Measurements from ENCODE around the gene CYSRT1. TPM values are rescaled to one million over a fixed set of nuclear protein-coding genes. Genes with fewer than 3 reads are reported as not detected.

CYSRT1 gene
- total RNA-seq, 1 experiment from 2014 or later = 1.4 TPM

DNA sequence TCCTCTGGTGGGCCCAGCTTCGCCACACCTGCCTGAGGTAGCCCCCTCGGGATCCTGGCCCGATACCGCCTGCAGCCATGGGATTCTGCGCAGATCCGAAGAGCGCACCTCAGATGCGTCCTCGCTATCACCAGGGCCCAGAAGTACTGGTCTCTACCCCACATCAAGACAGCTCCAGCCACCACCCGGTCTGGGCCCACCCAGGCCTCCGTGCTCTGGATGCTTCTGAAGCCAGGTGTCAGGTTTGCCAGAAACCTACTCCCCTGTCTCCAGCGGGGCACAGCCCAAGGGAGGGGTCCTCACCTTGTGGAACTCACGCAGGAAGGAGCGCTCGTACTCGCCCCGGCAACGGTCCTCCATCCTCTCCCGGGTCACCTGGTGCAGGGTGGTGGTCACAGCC, 39.1 kb upstream of the CYSRT1 start:
- CTCF ChIA-PET = no interaction called here

DNA sequence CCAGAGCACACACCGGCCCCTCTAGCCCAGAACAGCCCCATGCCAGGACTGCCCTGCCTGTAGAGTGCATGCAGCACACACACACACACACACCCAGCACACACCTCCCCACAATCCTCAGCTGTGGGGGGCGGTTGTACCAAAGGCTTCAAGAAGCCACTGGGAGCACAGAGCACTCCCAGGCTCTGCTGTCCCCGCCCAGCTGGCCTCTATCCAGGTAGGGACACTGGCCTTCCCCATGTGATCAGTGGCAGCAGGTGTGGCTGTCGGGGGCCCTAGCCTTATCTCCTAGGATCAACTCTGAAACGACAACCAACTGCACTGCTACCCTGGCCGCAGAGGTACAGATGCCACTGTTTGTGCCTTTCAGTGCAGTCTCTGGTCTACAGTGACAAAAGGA, 38.6 kb upstream of the CYSRT1 start:
- H3K27me3 Mint-ChIP-seq (ENCODE audit: insufficient read depth, unreplicated experiment) = no peaks in the 10 kb centered on the region
- ChIA-PET CTCF (interaction anchor here (0.5 kb wide), 1 partner anchor 51 kb away, joined by 3 read pairs; no protein-coding TSS in a partner anchor), POLR2A (interaction anchor here (3.7 kb wide), 1 partner anchor 56 kb away, joined by 41 read pairs; no protein-coding TSS in a partner anchor)
- intact Hi-C loops (cut with micrococcal nuclease) = no loop called here
- H3K36me3 Mint-ChIP-seq (ENCODE audit: insufficient read depth, unreplicated experiment) = peaks cover 34% of the 10 kb centered on the region
- no peak overlapping the region for H3K27ac Mint-ChIP-seq (ENCODE audit: low read depth, unreplicated experiment)
- peaks cover 10% of the 10 kb centered on the region for H3K4me1 Mint-ChIP-seq (ENCODE audit: insufficient read depth, unreplicated experiment)
- TF ChIP-seq, protein P1, sequence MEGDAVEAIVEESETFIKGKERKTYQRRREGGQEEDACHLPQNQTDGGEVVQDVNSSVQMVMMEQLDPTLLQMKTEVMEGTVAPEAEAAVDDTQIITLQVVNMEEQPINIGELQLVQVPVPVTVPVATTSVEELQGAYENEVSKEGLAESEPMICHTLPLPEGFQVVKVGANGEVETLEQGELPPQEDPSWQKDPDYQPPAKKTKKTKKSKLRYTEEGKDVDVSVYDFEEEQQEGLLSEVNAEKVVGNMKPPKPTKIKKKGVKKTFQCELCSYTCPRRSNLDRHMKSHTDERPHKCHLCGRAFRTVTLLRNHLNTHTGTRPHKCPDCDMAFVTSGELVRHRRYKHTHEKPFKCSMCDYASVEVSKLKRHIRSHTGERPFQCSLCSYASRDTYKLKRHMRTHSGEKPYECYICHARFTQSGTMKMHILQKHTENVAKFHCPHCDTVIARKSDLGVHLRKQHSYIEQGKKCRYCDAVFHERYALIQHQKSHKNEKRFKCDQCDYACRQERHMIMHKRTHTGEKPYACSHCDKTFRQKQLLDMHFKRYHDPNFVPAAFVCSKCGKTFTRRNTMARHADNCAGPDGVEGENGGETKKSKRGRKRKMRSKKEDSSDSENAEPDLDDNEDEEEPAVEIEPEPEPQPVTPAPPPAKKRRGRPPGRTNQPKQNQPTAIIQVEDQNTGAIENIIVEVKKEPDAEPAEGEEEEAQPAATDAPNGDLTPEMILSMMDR (IDR thresholded peaks at IDR 0.05; ENCODE audit: unreplicated experiment) = no peak
- DNase-seq (ENCODE audit: unreplicated experiment) = no peak
- no peaks in the 10 kb centered on the region for H3K9me3 Mint-ChIP-seq (ENCODE audit: unreplicated experiment)
- no TSS peak for BruUV-seq (replicated peaks)
- H3K4me3 Mint-ChIP-seq (ENCODE audit: unreplicated experiment) = peak overlapping the region; percentile 94

More for the DNA sequence above, 39.1 kb upstream of the CYSRT1 start:
- H3K27me3 Mint-ChIP-seq (ENCODE audit: insufficient read depth, unreplicated experiment) = no peaks in the 10 kb centered on the region
- no peaks in the 10 kb centered on the region for H3K9me3 Mint-ChIP-seq (ENCODE audit: unreplicated experiment)
- TF ChIP-seq, protein P1 (IDR thresholded peaks at IDR 0.05; ENCODE audit: unreplicated experiment) = no peak
- peaks cover 31% of the 10 kb centered on the region for H3K36me3 Mint-ChIP-seq (ENCODE audit: insufficient read depth, unreplicated experiment)
- DNase-seq (ENCODE audit: unreplicated experiment) = no peak
- intact Hi-C loops (cut with micrococcal nuclease) = no loop called here
- POLR2A ChIA-PET = no interaction called here
- H3K4me1 Mint-ChIP-seq (ENCODE audit: insufficient read depth, unreplicated experiment) = peaks cover 10% of the 10 kb centered on the region
- H3K4me3 Mint-ChIP-seq (ENCODE audit: unreplicated experiment) = no peak overlapping the region
- H3K27ac Mint-ChIP-seq (ENCODE audit: low read depth, unreplicated experiment) = no peak overlapping the region
- no TSS peak for BruUV-seq (replicated peaks)

DNA sequence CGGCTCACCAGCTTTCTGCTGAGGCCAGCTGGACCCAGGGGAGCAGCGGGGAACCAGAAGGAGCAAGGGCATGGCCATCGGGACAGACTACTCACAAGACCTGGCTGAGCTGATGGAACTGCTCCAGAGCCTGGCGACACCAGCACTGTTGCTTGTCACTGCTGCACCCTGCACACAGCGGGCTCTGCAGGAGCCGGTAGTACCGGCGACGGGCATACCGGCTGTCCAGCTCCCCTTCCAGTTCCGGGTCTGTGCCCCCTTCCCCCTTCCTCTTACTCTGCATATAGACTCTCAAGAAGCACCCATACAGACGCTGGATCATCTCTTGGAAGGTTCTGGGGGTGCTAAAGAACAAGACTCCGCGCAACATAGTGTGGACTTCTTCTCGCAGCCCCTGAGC, 37.6 kb upstream of the CYSRT1 start:
- Mint-ChIP-seq H3K36me3 (ENCODE audit: insufficient read depth, unreplicated experiment) (peaks cover 31% of the 10 kb centered on the region), H3K4me3 (ENCODE audit: unreplicated experiment) (peak overlapping the region; percentile 94), H3K4me1 (ENCODE audit: insufficient read depth, unreplicated experiment) (peaks cover 10% of the 10 kb centered on the region), H3K9me3 (ENCODE audit: unreplicated experiment) (no peaks in the 10 kb centered on the region), H3K27ac (ENCODE audit: low read depth, unreplicated experiment) (peak overlapping the region; percentile 95), H3K27me3 (ENCODE audit: insufficient read depth, unreplicated experiment) (no peaks in the 10 kb centered on the region)
- intact Hi-C loops (cut with micrococcal nuclease) = no loop called here
- TF ChIP-seq, protein P1 (IDR thresholded peaks at IDR 0.05; ENCODE audit: unreplicated experiment) = no peak
- BruUV-seq (replicated peaks) = no TSS peak
- ChIA-PET CTCF (interaction anchor here (1.1 to 2.4 kb wide), 3 partner anchors 18 to 65 kb away, joined by 3 to 9 read pairs (median 3); partner anchors contain the start of genes NDOR1 and TMEM203), POLR2A (interaction anchor here (0.6 to 3.7 kb wide), 15 partner anchors 11 to 125 kb away, joined by 3 to 57 read pairs (median 7); partner anchors contain the start of genes CYSRT1, GRIN1, MAN1B1 and NDOR1)
- no peak for DNase-seq (ENCODE audit: unreplicated experiment)

DNA sequence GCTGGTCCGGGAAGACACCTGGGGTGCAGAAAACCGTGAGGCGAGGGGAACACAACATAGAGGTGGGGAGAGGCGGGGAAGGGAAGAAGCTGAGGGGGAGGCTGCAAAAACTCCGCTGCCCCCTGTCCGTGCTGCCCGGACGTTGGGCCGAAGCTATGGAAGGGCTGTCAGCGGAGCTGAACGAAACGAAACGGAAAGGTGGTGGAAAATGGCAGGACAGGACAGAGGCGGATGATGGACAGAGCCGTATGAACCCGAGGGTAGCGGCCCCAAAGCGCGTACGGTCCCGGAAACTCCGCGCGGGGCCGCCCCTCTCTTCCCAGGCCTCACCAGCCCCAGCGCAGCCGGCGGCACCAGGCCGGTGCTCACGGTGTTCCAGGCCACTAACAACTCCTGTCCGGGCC, 36.9 kb upstream of the CYSRT1 start:
- Mint-ChIP-seq H3K4me1 (ENCODE audit: insufficient read depth, unreplicated experiment) (peaks cover 10% of the 10 kb centered on the region), H3K9me3 (ENCODE audit: unreplicated experiment) (no peaks in the 10 kb centered on the region), H3K27ac (ENCODE audit: low read depth, unreplicated experiment) (peak overlapping the region; percentile 95), H3K27me3 (ENCODE audit: insufficient read depth, unreplicated experiment) (no peaks in the 10 kb centered on the region), H3K4me3 (ENCODE audit: unreplicated experiment) (peak overlapping the region; percentile 94), H3K36me3 (ENCODE audit: insufficient read depth, unreplicated experiment) (peaks cover 26% of the 10 kb centered on the region)
- TF ChIP-seq, protein P1 (IDR thresholded peaks at IDR 0.05; ENCODE audit: unreplicated experiment) = no peak
- POLR2A ChIA-PET = interaction anchor here (0.6 to 3.7 kb wide), 20 partner anchors 10 to 1069 kb away, joined by 3 to 57 read pairs (median 6); partner anchors contain the start of genes CYSRT1, GRIN1, MAN1B1 and NDOR1
- no TSS peak for BruUV-seq (replicated peaks)
- no peak for DNase-seq (ENCODE audit: unreplicated experiment)
- CTCF ChIA-PET = interaction anchor here (0.6 to 2.4 kb wide), 6 partner anchors 17 to 96 kb away, joined by 3 to 11 read pairs (median 4); partner anchors contain the start of genes NDOR1, RNF224 and TMEM203
- intact Hi-C loops (cut with micrococcal nuclease) = loop anchor here (2.0 kb wide), 1 partner anchor 53 kb away; the partner anchor contains the start of gene TUBB4B

All from MCF 10A (cell line).